ENCODE measurements around the gene DHX15.

- TF ChIP-seq CTCF (IDR thresholded peaks at IDR 0.05) (no peak), POLR2A (IDR thresholded peaks at IDR 0.05) (no peak)
Measured at GRCh38 chr4:24632011-24632410, 47.7 kb upstream of the DHX15 start.

Data from stomach (tissue), 4 donors.